ENCODE data around the gene MAGEF1. TPM values are rescaled to one million over a fixed set of nuclear protein-coding genes. Genes with fewer than 3 reads are reported as not detected.

The MAGEF1 gene
- total and polyA plus RNA-seq, 2 of the 13 experiments (the other 11 are each of a cell fraction or from before 2014, with no cell fraction given) = 26.0 to 62.4 TPM

GRCh38 chr3:184674626-184675025 is 37.2 kb downstream of the MAGEF1 start:
- POLR2A ChIA-PET = no interaction called here

More at GRCh38 chr3:184674626-184675025, 37.2 kb downstream of the MAGEF1 start:
- H4K20me1 ChIP-seq (ENCODE audit: insufficient read depth, low read length) = no peaks in the 10 kb centered on the region
- no peaks in the 10 kb centered on the region for H3K36me3 ChIP-seq (replicated peaks in 1 of 2; ENCODE audit: control insufficient read depth in 1 of 2, insufficient read depth in 2 of 2, low read length in 2 of 2)
- BruUV-seq (replicated peaks) = no TSS peak
- H3K4me1 ChIP-seq (ENCODE audit: insufficient read depth, low read length) = peaks cover 22% of the 10 kb centered on the region
- H3K9ac ChIP-seq (ENCODE audit: insufficient read depth, low read depth, low read length) = no peak overlapping the region
- CTCF ChIA-PET (ENCODE audit: low intra/inter-chr PET ratio, low total read pairs) = no interaction called here
- ATAC-seq = no peak
- H3K27me3 ChIP-seq (ENCODE audit: control insufficient read depth in 1 of 2, insufficient read depth in 2 of 2, low read length in 2 of 2) = peaks cover 7 to 12% of the 10 kb centered on the region in 2 experiments; a peak in 3 of 5 replicates
- no peak for FAIRE-seq
- no peaks in the 10 kb centered on the region for H3K9me3 ChIP-seq (ENCODE audit: low read length)
- DNase-seq (ENCODE audit: low spot score) = no peak
- intact Hi-C loops (cut with micrococcal nuclease; ENCODE audit: unreplicated experiment) = no loop called here
- TF ChIP-seq DZIP1 (CRISPR knock-in tag; IDR thresholded peaks at IDR 0.05) (no peak), ZFP41 (CRISPR knock-in tag; IDR thresholded peaks at IDR 0.05; ENCODE audit: borderline replicate concordance) (no peak), PAXIP1 (CRISPR knock-in tag; conservative IDR thresholded peaks at IDR 0.05) (no peak), LRRFIP1 (CRISPR knock-in tag; conservative IDR thresholded peaks at IDR 0.05) (no peak), ZNF232 (CRISPR knock-in tag; IDR thresholded peaks at IDR 0.05; ENCODE audit: borderline replicate concordance) (no peak), HDAC2 (CRISPR knock-in tag; IDR thresholded peaks at IDR 0.05) (no peak)
- no peaks in the 10 kb centered on the region for H3K79me2 ChIP-seq (ENCODE audit: insufficient read depth, low read length)
- WGBS (ENCODE audit: low lambda C conversion rate) = 31% methylated on average over 1 of the region's 1 CpG
- H3K4me3 ChIP-seq (replicated peaks in 1 of 3; ENCODE audit: insufficient read depth in 1 of 3, low read depth in 2 of 3, low read length in 3 of 3) = no peak overlapping the region
- H3K4me2 ChIP-seq (ENCODE audit: low read depth, low read length) = no peak overlapping the region
- H3K27ac ChIP-seq (ENCODE audit: extremely low read length, insufficient read depth, low read length) = no peak overlapping the region
- no peak overlapping the region for H2AFZ ChIP-seq (ENCODE audit: low read length)
- in situ Hi-C loops (cut with HindIII; ENCODE audit: extremely low pct_ligation_motif_present, low pct_unique_long_range_greater_than_20kb) = no loop called here
